Activated T-cell treated with anti-CD3 and anti-CD28 coated beads, Interleukin-2, amount 50 U/mL, for 48 hours (primary cell): ENCODE data around the gene VTN.

Experiments
- DNase-seq, 2 experiments: peaks; one replicate each; pipeline ENCODE4 v3.0.0-alpha.2; 2020

Gene VTN, protein sequence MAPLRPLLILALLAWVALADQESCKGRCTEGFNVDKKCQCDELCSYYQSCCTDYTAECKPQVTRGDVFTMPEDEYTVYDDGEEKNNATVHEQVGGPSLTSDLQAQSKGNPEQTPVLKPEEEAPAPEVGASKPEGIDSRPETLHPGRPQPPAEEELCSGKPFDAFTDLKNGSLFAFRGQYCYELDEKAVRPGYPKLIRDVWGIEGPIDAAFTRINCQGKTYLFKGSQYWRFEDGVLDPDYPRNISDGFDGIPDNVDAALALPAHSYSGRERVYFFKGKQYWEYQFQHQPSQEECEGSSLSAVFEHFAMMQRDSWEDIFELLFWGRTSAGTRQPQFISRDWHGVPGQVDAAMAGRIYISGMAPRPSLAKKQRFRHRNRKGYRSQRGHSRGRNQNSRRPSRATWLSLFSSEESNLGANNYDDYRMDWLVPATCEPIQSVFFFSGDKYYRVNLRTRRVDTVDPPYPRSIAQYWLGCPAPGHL

DNA sequence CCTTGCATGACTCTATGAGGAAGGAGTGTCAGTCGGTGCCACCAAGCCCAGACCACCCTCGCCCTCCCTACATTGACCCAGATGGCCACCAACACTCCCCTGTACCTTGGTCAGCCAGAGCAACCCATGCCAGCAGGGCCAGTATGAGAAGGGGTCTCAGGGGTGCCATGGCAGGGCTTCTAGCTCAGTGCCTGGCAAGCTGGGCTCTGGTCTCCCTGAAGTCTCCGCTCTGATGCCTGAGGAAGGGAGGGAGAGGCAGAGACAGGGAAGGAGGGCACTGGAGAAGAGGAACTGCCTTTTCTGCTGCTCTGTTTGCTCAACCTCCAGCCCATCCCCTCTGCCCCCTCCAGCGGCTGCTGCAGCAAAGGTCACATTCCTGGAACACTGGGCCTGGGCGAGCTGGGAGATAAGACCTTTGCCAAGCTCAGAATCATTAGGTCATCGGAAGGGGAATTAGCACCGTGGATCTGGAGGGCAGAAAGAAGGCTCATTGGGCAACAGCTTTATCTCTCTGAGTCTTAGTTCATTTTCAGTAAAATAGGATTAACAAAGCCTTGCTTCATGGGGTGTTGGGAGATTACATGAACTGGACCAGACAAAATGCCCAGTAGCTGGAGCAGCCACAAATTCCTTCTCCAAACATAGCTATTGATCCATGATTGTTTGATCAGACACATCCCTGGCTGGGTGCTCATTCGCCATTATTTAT is at the start of gene VTN:
Gene VTN (minus strand): TSS at position 273 of the 709 bp plus-strand sequence. CDS start 104 bp downstream, at position 169.
- DNase-seq = no peak

- DNase-seq = peak; percentile 53 to 65
These were observed 46.7 kb upstream of the VTN start for GRCh38 chr17:28416703-28417311.

DNA sequence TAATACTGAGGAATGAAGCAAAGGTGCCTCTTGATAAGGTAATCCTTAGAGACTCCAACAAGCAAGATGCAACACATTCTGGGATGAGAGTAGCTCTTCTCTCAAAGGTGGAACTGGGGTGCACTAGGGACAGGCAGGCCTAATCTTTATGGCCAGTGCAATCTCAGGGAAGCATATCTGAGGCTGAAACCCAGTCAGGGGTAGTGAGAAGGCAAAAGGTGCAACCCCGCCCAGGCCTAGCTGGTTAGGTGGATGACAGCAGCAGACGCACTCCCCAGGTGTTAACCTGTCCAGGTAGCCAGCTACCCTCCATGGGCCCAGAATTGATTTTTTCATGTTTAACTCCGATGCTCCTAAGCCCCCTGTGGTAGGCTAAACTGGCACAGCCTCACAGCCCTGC is 45.8 kb upstream of the VTN start:
- DNase-seq = no peak

GRCh38 chr17:28413804-28414203 is 43.7 kb upstream of the VTN start:
- DNase-seq = no peak

DNA sequence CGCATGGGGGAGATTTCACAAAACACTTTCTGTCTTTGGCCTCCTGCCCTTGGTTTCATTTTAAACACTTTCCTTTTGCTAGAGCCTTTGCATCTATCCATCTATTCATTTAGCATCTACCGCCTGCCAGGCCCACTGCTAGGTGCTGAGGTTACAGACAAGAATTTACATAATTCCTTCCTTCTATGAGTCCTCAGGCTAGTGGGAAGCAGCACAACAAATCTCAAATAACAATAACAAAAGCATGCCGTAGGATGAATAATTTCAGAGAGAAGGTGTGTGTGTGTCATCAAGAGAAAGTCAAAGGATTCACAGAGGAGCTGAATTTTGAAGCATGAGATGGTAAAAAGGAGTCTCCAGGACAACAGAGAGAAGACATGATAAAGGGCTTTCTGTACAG is 42.0 kb upstream of the VTN start:
- no peak for DNase-seq

DNA sequence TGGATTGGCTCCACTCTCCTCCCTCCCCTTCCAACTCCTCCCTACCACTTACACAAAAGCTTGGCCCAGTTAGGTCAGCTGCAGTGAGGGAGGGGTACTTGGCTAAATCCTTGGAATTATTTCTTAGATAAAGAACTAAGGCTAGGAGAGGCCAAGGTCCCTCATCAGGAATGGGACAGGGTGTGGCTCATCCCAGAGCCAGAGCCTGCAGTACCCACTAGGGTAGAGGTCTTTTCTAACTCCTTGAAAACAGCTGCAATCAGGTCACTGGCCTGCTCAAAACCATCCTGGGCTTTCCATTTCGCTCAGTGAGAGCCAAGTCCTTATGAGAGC is 37.8 kb upstream of the VTN start:
- no peak for DNase-seq

GRCh38 chr17:28407130-28407973 is 37.2 kb upstream of the VTN start:
- no peak for DNase-seq

GRCh38 chr17:28406473-28406814 is 36.3 kb upstream of the VTN start:
- no peak for DNase-seq

DNA sequence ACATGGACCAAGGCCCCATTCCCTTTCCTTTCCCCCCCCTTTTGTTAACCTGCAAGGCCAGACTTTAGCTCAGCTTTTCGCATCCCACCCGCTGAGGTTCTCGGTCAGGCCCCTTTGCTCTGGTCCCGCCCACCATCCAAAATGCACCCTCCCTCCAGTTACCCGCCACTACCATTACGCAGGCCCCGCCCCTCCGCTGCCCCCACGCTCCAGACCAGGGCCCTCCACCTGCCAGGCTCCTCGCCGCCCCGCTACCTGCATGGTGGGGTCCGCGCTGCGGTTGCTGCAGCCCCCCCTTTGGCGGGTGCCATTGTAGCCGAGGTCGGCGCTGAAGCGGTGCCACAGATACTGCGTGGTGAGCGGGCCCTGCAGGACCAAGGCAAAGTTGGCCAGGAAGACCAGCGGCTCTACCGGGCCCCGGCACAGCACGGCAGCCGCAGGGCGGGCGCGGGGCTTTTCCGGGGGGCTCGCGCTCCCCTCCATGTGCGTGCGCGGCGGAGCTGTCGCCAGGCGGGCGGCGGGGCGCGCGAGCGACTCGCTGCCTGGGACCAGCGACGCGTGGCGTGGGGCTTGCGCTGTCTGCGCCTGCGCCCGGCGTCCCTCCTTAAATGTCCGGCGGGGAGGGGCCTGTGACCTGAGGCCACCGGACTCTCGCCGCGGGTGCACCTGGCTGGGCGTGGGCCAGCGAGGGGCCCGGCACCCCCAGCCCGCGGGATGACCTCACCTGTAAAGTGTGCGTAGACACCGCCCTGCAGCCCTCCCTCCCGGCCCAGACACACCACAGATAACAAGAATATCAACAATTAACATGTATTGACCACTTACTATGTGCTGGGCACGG is 35.7 kb upstream of the VTN start, which contains the start of gene SLC46A1:
Gene SLC46A1 (minus strand): TSS at position 581 of the 841 bp plus-strand sequence. CDS start 98 bp downstream, at position 483.
- peak; percentile 77 to 81 for DNase-seq

- DNase-seq = no peak
These were observed 34.9 kb upstream of the VTN start for GRCh38 chr17:28404812-28405570.

DNA sequence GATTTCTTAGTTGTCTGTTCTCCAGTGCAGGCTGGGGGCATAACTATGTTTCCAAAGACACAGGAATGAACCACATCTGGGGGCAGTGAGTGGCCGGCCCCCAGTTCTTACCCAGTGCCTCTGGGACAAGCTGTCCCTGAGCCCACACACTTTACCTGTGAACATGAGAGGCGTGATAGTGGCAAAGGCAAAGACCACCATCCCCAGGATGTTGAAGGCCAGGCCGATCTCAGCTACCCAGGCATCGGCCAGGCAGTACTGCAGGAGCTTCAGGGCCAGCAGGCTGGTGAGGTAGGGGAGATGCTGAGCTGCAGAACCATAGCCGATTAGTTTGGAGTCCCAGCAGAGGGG is 34.3 kb upstream of the VTN start:
- no peak for DNase-seq

GRCh38 chr17:28404007-28404406 is 33.9 kb upstream of the VTN start:
- DNase-seq = no peak

DNA sequence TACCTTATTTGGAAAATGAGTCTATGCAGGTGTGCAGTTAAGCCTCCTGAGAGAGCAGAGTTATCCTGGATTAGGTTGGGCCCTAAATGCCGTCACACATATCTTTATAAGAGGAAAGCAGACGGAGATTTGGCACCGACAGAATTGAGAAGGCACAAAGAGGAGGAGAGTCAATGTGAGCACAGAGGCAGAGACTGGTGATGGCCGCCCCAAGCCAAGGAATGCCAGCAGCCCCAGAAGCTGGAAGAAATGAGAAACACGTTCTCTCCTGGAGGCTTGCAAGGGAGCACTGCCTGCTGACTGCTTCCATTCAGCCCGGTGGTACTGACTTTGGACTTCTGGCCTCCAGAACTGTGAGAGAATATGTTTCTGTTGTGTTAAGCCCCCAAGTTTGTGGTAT is 32.7 kb upstream of the VTN start:
- no peak for DNase-seq

DNA sequence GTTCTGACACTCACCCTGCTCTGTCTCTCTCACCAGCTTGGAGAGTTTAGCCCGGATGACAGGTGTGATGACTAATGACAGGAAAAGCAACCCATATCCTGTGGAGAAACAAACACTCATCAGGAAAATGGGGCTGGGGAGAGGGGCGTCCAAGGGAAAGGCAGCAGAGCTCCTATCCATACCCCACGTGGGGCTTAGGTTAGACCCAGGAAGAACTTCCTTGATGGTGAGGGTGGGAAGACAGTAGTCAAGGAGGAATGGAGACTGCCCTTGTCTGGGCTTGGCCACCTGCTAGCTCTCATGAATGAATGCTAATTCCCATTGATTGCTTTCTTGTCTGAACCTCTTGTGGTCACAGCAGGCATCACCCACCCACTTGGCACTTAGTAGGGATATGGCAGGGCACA is 32.1 kb upstream of the VTN start:
- DNase-seq = no peak

DNA sequence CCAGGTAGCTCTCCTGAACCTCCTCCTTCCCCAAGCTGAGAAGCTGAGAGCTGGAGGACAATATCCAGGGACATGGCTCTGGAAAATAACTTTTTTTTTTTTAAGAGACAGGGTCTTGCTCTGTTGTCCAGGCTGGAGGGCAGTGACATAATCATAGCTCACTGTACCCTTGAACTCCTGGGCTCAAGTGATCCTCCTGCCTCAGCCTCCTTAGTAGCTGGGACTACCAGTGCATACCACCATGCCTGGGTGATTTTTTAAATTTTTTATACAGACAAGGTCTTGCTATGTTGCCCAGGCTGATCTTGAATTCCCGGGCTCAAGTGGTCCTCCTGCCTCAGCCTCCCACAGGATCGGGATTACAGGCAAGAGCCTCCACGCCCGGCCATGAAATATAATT is 29.7 kb upstream of the VTN start:
- no peak for DNase-seq

- no peak for DNase-seq
These were observed 28.3 kb upstream of the VTN start for GRCh38 chr17:28398280-28398981.

DNA sequence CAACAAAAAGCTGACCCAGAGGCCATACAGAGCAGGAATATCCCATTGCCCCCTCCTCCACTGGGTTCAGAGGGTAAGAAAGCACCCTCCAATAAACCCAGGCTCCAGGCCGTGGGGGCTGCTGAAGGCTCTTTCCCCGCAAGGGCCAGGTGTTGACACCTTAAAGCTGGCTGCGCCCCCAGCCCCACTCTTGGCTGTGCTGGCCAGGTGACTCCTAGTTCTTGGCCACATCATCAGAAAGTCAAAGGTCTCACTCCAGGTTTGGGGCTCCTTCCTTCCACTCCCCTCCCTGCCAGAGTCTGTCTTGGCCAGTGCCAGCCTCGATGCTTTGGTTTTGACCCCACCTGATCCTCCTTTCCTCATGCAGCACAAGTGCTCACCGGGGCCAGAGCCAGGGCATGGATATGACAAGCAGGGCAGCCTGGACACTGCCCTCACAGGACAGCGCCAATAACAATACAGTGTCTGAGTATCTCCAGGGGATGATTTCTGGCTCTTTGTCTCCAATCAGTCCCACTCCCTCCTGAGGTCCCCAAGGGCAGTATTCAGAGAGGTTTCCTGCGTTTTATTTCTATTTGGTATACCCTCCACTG is 27.7 kb upstream of the VTN start:
- DNase-seq = no peak

- DNase-seq = no peak
These were observed 27.2 kb upstream of the VTN start for GRCh38 chr17:28397275-28397674.

- no peak for DNase-seq
These were observed 26.6 kb upstream of the VTN start for GRCh38 chr17:28396635-28397239.

GRCh38 chr17:28395968-28396367 is 25.9 kb upstream of the VTN start:
- no peak for DNase-seq
